ENCODE results near the gene DCX.

DCX gene

GRCh38 chrX:111318901-111319300 is 93.1 kb downstream of the DCX start:
- no peak for DNase-seq (ENCODE audit: low read depth in 3 of 3, low spot score in 1 of 3)

GRCh38 chrX:111309083-111309482 is 102.9 kb downstream of the DCX start:
- DNase-seq (ENCODE audit: low read depth in 3 of 3, low spot score in 1 of 3) = no peak

- no peak for DNase-seq (ENCODE audit: low read depth in 3 of 3, low spot score in 1 of 3)
Observed at GRCh38 chrX:111308039-111308438, 104.0 kb downstream of the DCX start.

GRCh38 chrX:111302284-111302683 is 109.7 kb downstream of the DCX start:
- no peak for DNase-seq (ENCODE audit: low read depth in 3 of 3, low spot score in 1 of 3)

GRCh38 chrX:111288841-111289240 is 123.2 kb downstream of the DCX start:
- no peak for DNase-seq (ENCODE audit: low read depth in 3 of 3, low spot score in 1 of 3)

- no peak for DNase-seq (ENCODE audit: low read depth in 3 of 3, low spot score in 1 of 3)
Observed at GRCh38 chrX:111284631-111285293, 127.2 kb downstream of the DCX start.

GRCh38 chrX:111283446-111283845 is 128.5 kb downstream of the DCX start:
- no peak for DNase-seq (ENCODE audit: low read depth in 3 of 3, low spot score in 1 of 3)

- no peak for DNase-seq (ENCODE audit: low read depth in 3 of 3, low spot score in 1 of 3)
Observed at GRCh38 chrX:111282991-111283390, 129.0 kb downstream of the DCX start.

- no peak for DNase-seq (ENCODE audit: low read depth in 3 of 3, low spot score in 1 of 3)
Observed at GRCh38 chrX:111282139-111282538, 129.9 kb downstream of the DCX start.

GRCh38 chrX:111270339-111270738 is 141.7 kb downstream of the DCX start, which contains the start of gene CAPN6:
TSS of gene CAPN6 (minus strand) at chrX:111270483. CDS start at chrX:111263936, 6,547 bp downstream.
- DNase-seq (ENCODE audit: low read depth in 3 of 3, low spot score in 1 of 3) = no peak

DNA sequence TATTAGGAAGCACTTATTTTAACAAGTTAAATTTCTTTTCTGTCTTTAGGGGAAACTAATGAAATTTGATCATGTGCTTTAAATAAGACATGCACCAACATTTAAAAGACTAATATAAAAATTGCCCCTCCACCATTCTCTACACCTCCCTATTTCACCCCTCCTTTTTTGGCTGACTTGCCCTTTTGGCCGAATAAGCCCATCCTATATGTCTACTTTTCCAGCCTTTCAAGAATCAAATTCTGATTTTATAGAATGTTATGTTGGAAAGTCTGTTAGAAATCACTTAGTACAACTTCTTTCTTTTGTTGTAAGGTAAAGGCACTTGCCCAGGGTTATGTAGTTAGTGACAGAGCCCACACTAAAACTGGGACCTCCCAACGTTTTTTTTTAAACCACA is 143.5 kb downstream of the DCX start:
- DNase-seq (ENCODE audit: low read depth in 3 of 3, low spot score in 1 of 3) = no peak

DNA sequence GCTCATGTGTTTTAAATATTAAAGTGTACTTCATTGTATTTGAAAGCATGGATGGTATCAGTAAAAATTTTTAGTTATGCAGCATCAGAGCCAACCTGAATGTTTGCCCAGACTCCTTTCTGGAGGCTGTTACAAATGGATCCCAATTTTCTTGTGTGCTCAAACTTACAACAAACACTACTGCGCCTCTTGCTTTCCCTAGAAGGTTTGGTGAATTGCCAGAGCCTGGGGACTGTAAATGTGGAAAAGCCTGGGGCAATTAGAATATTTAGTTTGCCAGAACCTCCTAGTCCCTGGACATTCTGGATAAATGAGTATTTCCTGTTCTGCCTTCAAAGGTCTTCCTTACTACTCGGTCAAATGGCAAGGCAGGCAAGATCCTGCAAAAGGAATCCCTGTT is 146.5 kb downstream of the DCX start:
- DNase-seq (ENCODE audit: low read depth in 3 of 3, low spot score in 1 of 3) = no peak

DNA sequence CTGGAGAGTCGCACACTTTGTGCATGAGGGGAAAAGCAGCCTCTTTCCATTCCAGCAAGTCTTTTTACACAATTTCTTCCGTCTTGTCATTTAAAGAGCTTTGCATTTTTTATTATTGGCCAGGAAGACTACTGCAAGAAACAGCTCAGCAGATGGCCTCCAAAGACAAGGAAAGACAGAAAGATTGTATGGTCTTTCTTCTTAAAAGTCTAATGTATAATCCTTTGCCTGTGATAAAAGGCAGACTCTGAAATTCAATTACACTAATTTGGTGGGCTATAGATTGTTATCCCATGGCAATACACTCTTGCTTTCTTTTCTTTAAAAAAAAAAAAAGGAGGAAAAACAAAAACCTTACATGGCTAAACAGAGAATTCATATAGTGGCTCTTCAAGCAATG is 147.6 kb downstream of the DCX start:
- DNase-seq (ENCODE audit: low read depth in 3 of 3, low spot score in 1 of 3) = no peak

DNA sequence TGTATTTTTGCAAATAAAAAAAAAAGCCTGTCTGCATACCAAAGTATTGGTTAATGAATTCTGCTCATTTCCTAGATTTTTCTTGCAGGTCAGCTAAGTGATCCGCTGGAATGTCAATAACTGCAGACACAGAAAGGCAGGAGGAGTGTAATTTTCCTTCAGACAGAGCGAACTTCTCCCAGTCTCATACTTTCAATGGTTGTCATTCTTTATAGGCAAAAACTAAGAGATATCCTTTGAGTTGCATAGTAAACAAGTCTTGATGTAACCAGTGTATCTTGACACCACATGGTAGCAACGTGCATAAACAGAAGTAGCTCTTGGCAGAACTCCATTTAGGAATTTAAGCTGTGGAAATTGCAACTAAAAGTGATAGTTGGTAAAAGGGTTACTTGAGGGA is 149.9 kb downstream of the DCX start:
- no peak for DNase-seq (ENCODE audit: low read depth in 3 of 3, low spot score in 1 of 3)

GRCh38 chrX:111260451-111260850 is 151.5 kb downstream of the DCX start:
- no peak for DNase-seq (ENCODE audit: low read depth in 3 of 3, low spot score in 1 of 3)

DNA sequence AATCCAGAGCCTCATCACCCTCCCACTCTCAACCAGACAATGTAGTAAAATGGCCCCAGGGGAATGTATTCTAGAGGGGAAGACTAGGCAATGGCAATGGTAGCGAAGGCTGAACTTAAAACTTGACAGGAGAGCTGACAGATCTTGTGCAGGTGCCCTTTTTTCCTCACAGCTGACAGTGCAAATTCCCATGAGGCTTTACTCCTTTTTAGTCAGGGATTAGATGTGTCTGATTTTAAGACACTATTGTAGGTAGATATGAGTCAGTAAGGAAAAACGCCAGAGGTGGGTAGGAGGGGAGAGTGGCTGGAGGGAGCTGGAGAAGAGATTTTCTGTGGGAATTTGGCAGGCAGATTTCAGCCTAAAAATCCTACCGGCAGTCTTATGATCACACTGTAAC is 152.4 kb downstream of the DCX start:
- no peak for DNase-seq (ENCODE audit: low read depth in 3 of 3, low spot score in 1 of 3)

GRCh38 chrX:111257733-111258132 is 154.3 kb downstream of the DCX start:
- DNase-seq (ENCODE audit: low read depth in 3 of 3, low spot score in 1 of 3) = no peak

DNA sequence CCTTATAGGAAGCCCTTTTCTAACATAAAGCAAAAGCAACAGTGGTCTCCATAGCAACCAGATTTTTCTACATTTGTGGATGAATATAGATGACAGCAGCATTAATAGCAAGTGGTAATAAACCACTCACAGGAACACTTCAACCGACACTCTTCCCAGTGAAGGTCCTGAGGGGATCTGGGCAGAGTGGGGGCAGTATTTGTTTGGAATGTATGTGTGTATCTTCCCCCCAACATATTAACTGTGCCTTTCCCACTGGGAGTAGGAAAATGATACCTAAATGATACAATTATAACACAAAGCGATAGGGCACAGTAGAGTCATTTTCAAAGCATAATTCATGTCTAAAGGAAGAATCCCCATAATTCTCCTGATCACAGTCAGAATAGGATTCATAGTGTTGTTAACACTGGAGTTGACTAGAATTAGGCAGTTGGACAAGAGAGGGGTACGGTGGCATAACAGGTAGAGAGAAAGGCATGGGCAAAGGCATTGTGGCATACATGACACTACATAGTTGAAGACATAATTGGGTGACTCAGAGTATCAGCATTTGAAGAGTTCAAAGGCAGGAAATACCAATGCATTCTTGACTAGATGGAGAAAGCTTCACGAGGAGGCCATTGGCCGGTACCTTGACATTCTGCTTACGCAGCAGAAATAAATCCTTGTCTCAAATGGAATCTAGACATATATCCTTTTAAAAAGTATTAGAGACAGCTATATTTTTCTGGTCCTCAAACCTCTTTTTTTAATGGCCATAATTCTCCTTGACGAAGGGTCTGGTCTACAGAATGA is 156.9 kb downstream of the DCX start:
- DNase-seq (ENCODE audit: low read depth in 3 of 3, low spot score in 1 of 3) = no peak

GRCh38 chrX:111244235-111244750 is 167.7 kb downstream of the DCX start:
- DNase-seq (ENCODE audit: low read depth in 3 of 3, low spot score in 1 of 3) = no peak

Measured in stimulated activated CD4-positive, alpha-beta T cell treated with anti-CD3 and anti-CD28 coated beads, TNF-alpha, amount 100 ng/mL, for 1 hour (primary cell).